Stimulated activated CD8-positive, alpha-beta memory T cell treated with anti-CD3 and anti-CD28 coated beads, Interleukin-12 subunit alpha, Interleukin-12 subunit beta, amount 100 ng/mL, for 24 hours (primary cell): Measurements from ENCODE around the gene MXI1.
A peak's percentile ranks its signal among the peaks of the same experiment; 100 is the strongest.
"Not testable (repeated sequence)": the region's sequence is repeated elsewhere in the genome, so short reads cannot be mapped to it uniquely, and the experiment has no call there.

Experiments
- DNase-seq: peaks from one replicate; pipeline ENCODE4 v3.0.0-alpha.2; 2020; ENCODE audit errors: extremely low read depth

Gene MXI1

GRCh38 chr10:110181911-110182310 lies 25.5 kb upstream of the MXI1 start:
- DNase-seq = no peak

GRCh38 chr10:110184398-110184797 lies 23.0 kb upstream of the MXI1 start:
- no peak for DNase-seq

GRCh38 chr10:110185646-110186182 lies 21.7 kb upstream of the MXI1 start:
- not testable (repeated sequence) for DNase-seq

GRCh38 chr10:110190170-110190569 lies 17.2 kb upstream of the MXI1 start:
- DNase-seq = no peak

GRCh38 chr10:110192552-110192951 lies 14.9 kb upstream of the MXI1 start:
- DNase-seq = no peak

- DNase-seq = no peak
These were observed 6.9 kb upstream of the MXI1 start for GRCh38 chr10:110200503-110200902.

GRCh38 chr10:110201046-110201445 lies 6.4 kb upstream of the MXI1 start:
- DNase-seq = not testable (repeated sequence)

- no peak for DNase-seq
These were observed 3.6 kb upstream of the MXI1 start for GRCh38 chr10:110203500-110204455.

- no peak for DNase-seq
These were observed 2.2 kb upstream of the MXI1 start for GRCh38 chr10:110205051-110205675.

- DNase-seq = no peak
These were observed 604 bp downstream of the MXI1 start for GRCh38 chr10:110207805-110208613.

GRCh38 chr10:110208614-110209453 lies 1.4 kb downstream of the MXI1 start:
- no peak for DNase-seq

GRCh38 chr10:110209454-110209925 lies 2.1 kb downstream of the MXI1 start:
- DNase-seq = no peak

- no peak for DNase-seq
These were observed 2.7 kb downstream of the MXI1 start for GRCh38 chr10:110209926-110210673.

GRCh38 chr10:110210674-110211464 lies 3.5 kb downstream of the MXI1 start:
- peak; percentile 70 for DNase-seq

GRCh38 chr10:110211465-110211843 lies 4.0 kb downstream of the MXI1 start:
- DNase-seq = no peak

GRCh38 chr10:110212119-110213006 lies 5.0 kb downstream of the MXI1 start:
- DNase-seq = no peak

- DNase-seq = no peak
These were observed 7.0 kb downstream of the MXI1 start for GRCh38 chr10:110214371-110214826.
